CD4-positive, CD25-positive, alpha-beta regulatory T cell (primary cell): ENCODE measurements around the gene HOXA10. TPM values are rescaled to one million over a fixed set of nuclear protein-coding genes. Genes with fewer than 3 reads are reported as not detected.
A peak's percentile ranks its signal among the peaks of the same experiment; 100 is the strongest.

ENCODE experiments used
- ATAC-seq, 2 donors: fragments of 150-1000 bp; cut with Tn5 transposase; one replicate each; pipeline ENCODE4 v1.10.0; 2021; ENCODE audit warnings: low read depth in 2 of 2, moderate number of reproducible peaks in 2 of 2, moderate library complexity in 1 of 2
- DNase-seq, 3 donors: peaks; one replicate each; pipeline versions ENCODE4 v3.0.0 to v3.0.0-alpha.2; 2012 to 2022; ENCODE audit warnings: mixed read lengths in 1 of 3
- H3K27ac ChIP-seq: one replicate; pipeline ENCODE4 v1.7.0; 2013; ENCODE audit warnings: mild to moderate bottlenecking, low read length; ENCODE audit not compliant: insufficient read depth, poor library complexity, severe bottlenecking
- H3K27me3 ChIP-seq: one replicate; pipeline ENCODE4 v1.7.0; 2013; ENCODE audit warnings: low read length; ENCODE audit not compliant: control insufficient read depth, insufficient read depth
- H3K36me3 ChIP-seq: one replicate; pipeline ENCODE4 v1.7.0; 2013; ENCODE audit warnings: mild to moderate bottlenecking, low read length, moderate library complexity; ENCODE audit not compliant: control insufficient read depth, insufficient read depth
- H3K4me1 ChIP-seq: 2 replicates; pipeline ENCODE4 v1.7.0; 2013; ENCODE audit warnings: mild to moderate bottlenecking, low read length; ENCODE audit not compliant: insufficient read depth, control insufficient read depth, poor library complexity, severe bottlenecking
- H3K4me3 ChIP-seq: one replicate; pipeline ENCODE4 v1.7.0; 2013; ENCODE audit warnings: low read depth, mild to moderate bottlenecking, low read length, moderate library complexity
- H3K9me3 ChIP-seq, 2 experiments: 1 replicate in 1 of 2; 2 replicates in 1 of 2; pipeline ENCODE4 v1.7.0; 2013; ENCODE audit warnings: low read length in 2 of 2, mild to moderate bottlenecking in 1 of 2, moderate library complexity in 1 of 2; ENCODE audit not compliant: control insufficient read depth in 2 of 2
- H3K27ac Mint-ChIP-seq, 3 donors: one replicate each; pipeline ENCODE4 v1.8.0; 2020 to 2022; ENCODE audit warnings: mild to moderate bottlenecking in 3 of 3, mixed read lengths in 3 of 3, moderate library complexity in 2 of 3
- H3K27me3 Mint-ChIP-seq: one replicate; pipeline ENCODE4 v1.8.0; 2022; ENCODE audit warnings: mild to moderate bottlenecking, mixed read lengths
- H3K36me3 Mint-ChIP-seq: one replicate; pipeline ENCODE4 v1.8.0; 2020; ENCODE audit warnings: mixed read lengths
- H3K4me1 Mint-ChIP-seq, 4 donors: one replicate each; pipeline ENCODE4 v1.8.0; 2020 to 2022; ENCODE audit warnings: mixed read lengths in 4 of 4, mild to moderate bottlenecking in 1 of 4
- H3K4me3 Mint-ChIP-seq, 4 donors: one replicate each; pipeline ENCODE4 v1.8.0; 2020 to 2022; ENCODE audit warnings: mild to moderate bottlenecking in 4 of 4, mixed read lengths in 4 of 4, moderate library complexity in 3 of 4
- H3K9me3 Mint-ChIP-seq, 7 donors: one replicate each; pipeline ENCODE4 v1.8.0; 2020 to 2022; ENCODE audit warnings: mixed read lengths in 7 of 7, mild to moderate bottlenecking in 3 of 7, moderate library complexity in 2 of 7
- polyA plus RNA-seq, 4 donors: library from polyadenylated mRNA; unstranded; fragments of 300-500 nt; fragmentation: Illumina TruSeq; gene quantifications; one replicate each; pipeline ENCODE4 v1.2.3, GENCODE V29; 2021
- total RNA-seq: library from RNA; stranded (reverse); gene quantifications from one replicate; pipeline ENCODE4 v1.2.3, GENCODE V29; 2022

HOXA10 gene
- total and polyA plus RNA-seq, 5 donors from 2014 or later = 0.35 TPM; not detected in 4

DNA sequence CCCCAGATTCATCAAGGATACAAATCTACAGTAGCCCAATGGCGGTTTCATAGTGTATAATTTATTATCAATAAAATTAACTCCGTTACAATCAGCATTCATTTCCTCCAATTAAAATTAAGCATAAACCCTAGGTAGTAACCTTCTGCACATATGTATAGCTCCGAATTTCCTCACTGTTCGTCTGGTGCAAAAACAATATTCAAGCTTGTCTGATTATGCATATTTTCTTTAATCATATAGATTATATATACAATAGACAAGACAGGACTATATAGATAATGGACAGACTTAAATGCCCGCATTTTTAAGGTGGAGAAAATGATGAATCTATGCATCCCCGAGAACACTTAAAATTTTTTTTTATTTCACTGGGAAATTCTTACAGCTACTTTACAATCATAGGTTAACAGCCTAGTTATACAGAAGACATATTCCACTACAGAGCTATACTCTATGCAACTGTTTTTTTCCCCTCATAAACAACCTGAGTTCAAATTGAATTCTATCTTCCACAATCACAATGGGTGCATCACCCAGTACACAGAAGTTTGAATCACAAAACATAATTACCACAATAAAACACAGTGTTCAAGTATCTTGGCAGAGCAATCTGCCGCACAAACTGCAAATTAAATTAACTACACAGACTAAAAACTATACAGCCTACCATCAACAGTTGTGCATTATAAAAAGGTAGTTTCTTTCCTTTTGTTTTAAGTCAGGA lies 11.4 kb downstream of the HOXA10 start:
- Mint-ChIP-seq H3K36me3 (peaks cover 3% of the 10 kb centered on the region), H3K4me3 (peak overlapping the region in 3 of 4 donors; percentile 5 to 68 (median 8)), H3K27me3 (peaks cover 94% of the 10 kb centered on the region), H3K4me1 (peaks cover 4 to 43% (median 20%) of the 10 kb centered on the region in 4 donors), H3K27ac (peak overlapping the region in 1 of 3 donors; percentile 6), H3K9me3 (peaks cover 0 to 11% (median 0%) of the 10 kb centered on the region in 7 donors)
- no peak overlapping the region for H3K27ac ChIP-seq
- no peaks in the 10 kb centered on the region for H3K36me3 ChIP-seq
- peaks cover 48% of the 10 kb centered on the region for H3K4me1 ChIP-seq
- peaks cover 43% of the 10 kb centered on the region for H3K27me3 ChIP-seq
- DNase-seq = no peak
- no peaks in the 10 kb centered on the region for H3K9me3 ChIP-seq
- no peak overlapping the region for H3K4me3 ChIP-seq
- no peak for ATAC-seq

GRCh38 chr7:27161721-27162560 lies 12.2 kb downstream of the HOXA10 start:
- peak overlapping the region in 1 of 3 donors; percentile 14 for H3K27ac Mint-ChIP-seq
- H3K4me1 Mint-ChIP-seq = peaks cover 4 to 45% (median 24%) of the 10 kb centered on the region in 4 donors
- DNase-seq = no peak
- H3K27me3 Mint-ChIP-seq = peaks cover 94% of the 10 kb centered on the region
- Histone ChIP-seq H3K36me3 (no peaks in the 10 kb centered on the region), H3K27ac (no peak overlapping the region), H3K27me3 (peaks cover 44% of the 10 kb centered on the region), H3K4me1 (peaks cover 46% of the 10 kb centered on the region), H3K4me3 (no peak overlapping the region), H3K9me3 (no peaks in the 10 kb centered on the region)
- H3K9me3 Mint-ChIP-seq = peaks cover 0 to 11% (median 0%) of the 10 kb centered on the region in 7 donors
- peaks cover 3% of the 10 kb centered on the region for H3K36me3 Mint-ChIP-seq
- no peak for ATAC-seq
- H3K4me3 Mint-ChIP-seq = peak overlapping the region in 3 of 4 donors; percentile 5 to 68 (median 8)

DNA sequence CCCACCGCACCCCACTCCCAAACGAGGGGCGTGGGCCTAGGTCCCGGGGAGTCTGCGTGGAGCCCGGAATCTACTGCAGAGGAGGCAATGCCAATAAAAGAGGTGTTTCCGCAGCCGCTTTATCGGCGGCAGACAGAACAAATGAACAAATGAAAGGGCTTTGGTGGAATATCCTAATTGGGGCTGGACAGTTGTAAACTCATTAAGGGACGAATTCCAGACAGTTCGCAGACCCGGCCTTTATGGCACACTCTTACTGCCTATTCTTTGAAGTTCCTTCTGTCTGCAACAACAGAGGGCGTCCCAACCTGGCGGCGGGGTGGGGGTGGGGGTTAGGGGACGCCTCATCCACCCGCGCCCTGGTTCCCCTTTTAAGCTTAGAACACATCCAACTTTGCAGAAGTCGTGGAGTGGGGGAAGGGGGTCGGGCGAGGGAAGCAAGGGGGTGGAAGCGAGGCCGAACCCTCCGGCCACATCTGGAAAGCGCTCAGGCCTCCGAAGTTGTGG lies 12.9 kb downstream of the HOXA10 start:
- H3K36me3 ChIP-seq = no peaks in the 10 kb centered on the region
- DNase-seq (no peak), ATAC-seq (no peak)
- no peak overlapping the region for H3K27ac ChIP-seq
- Mint-ChIP-seq H3K9me3 (peaks cover 0 to 11% (median 0%) of the 10 kb centered on the region in 7 donors), H3K36me3 (peaks cover 3% of the 10 kb centered on the region), H3K4me1 (peaks cover 4 to 45% (median 24%) of the 10 kb centered on the region in 4 donors), H3K27ac (no peak overlapping the region), H3K4me3 (peak overlapping the region; percentile 82 to 91 (median 86)), H3K27me3 (peaks cover 94% of the 10 kb centered on the region)
- peaks cover 47% of the 10 kb centered on the region for H3K27me3 ChIP-seq
- H3K4me1 ChIP-seq = peaks cover 46% of the 10 kb centered on the region
- H3K9me3 ChIP-seq = no peaks in the 10 kb centered on the region
- H3K4me3 ChIP-seq = no peak overlapping the region

GRCh38 chr7:27160546-27161213 lies 13.4 kb downstream of the HOXA10 start:
- Mint-ChIP-seq H3K4me1 (peaks cover 4 to 47% (median 21%) of the 10 kb centered on the region in 4 donors), H3K27me3 (peaks cover 94% of the 10 kb centered on the region), H3K27ac (peak overlapping the region in 1 of 3 donors; percentile 45), H3K9me3 (peaks cover 0 to 8% (median 0%) of the 10 kb centered on the region in 7 donors), H3K4me3 (peak overlapping the region; percentile 82 to 91 (median 86)), H3K36me3 (peaks cover 3% of the 10 kb centered on the region)
- no peak overlapping the region for H3K27ac ChIP-seq
- peaks cover 46% of the 10 kb centered on the region for H3K27me3 ChIP-seq
- H3K4me1 ChIP-seq = peaks cover 46% of the 10 kb centered on the region
- ATAC-seq (peak; percentile 80 to 81), DNase-seq (peak; percentile 71 to 81 (median 79))
- H3K36me3 ChIP-seq = no peaks in the 10 kb centered on the region
- H3K9me3 ChIP-seq = no peaks in the 10 kb centered on the region
- H3K4me3 ChIP-seq = peak overlapping the region; percentile 61

- Mint-ChIP-seq H3K4me1 (peaks cover 4 to 49% (median 23%) of the 10 kb centered on the region in 4 donors), H3K9me3 (peaks cover 0 to 8% (median 0%) of the 10 kb centered on the region in 7 donors), H3K27ac (no peak overlapping the region), H3K27me3 (peaks cover 94% of the 10 kb centered on the region), H3K36me3 (peaks cover 3% of the 10 kb centered on the region), H3K4me3 (peak overlapping the region; percentile 58 to 91 (median 81))
- peak in 1 of 2 donors; percentile 13 for ATAC-seq
- Histone ChIP-seq H3K27me3 (peaks cover 50% of the 10 kb centered on the region), H3K9me3 (no peaks in the 10 kb centered on the region), H3K4me1 (peaks cover 46% of the 10 kb centered on the region), H3K4me3 (no peak overlapping the region), H3K27ac (no peak overlapping the region), H3K36me3 (no peaks in the 10 kb centered on the region)
- DNase-seq = peak in 1 of 3 donors; percentile 43
Observed at GRCh38 chr7:27160145-27160545, 14.0 kb downstream of the HOXA10 start.

DNA sequence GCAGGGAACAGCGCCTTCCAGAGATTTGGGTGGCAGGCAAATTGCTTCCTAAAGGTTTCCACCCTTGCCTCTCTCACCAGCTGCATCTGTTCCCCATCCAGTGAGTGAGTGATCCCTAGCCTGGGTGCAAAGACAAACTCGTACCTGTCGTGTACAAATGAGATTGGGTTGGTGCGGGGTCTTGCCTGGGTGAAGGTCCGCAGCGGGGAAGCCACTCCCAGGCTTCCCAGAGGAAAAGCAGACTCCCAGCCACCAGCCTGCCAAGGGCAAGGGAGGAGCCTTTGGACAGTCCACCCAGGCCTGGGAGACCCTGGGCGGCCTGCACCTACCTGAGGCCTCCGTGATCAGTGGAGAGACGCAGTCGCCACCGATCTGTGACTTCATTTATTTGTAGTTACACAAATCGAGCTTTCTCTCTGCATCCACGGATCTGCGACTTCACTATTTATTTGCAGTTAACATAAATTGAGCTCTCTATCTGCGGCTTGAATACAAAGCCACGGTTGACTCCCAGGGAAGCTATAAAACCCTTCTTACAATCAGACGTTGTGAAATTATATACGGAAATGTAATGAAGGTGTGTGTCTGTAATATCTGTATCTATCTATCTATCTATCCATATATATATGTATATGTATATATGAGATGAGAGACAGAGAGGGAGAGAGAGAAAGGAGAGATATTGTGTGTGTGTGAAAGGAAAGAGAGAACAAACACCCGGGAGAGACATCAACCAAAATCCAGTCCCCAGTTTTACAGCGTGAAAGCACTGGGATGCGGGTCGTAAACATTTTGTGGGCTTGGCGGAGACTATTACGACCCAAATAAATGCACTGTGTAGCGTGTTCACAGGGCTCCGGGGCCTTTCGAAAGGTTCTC lies 14.6 kb downstream of the HOXA10 start:
- ATAC-seq (no peak), DNase-seq (no peak)
- Mint-ChIP-seq H3K27ac (no peak overlapping the region), H3K4me1 (peaks cover 8 to 51% (median 28%) of the 10 kb centered on the region in 4 donors), H3K9me3 (peaks cover 0 to 8% (median 0%) of the 10 kb centered on the region in 7 donors), H3K36me3 (peaks cover 3% of the 10 kb centered on the region), H3K4me3 (peak overlapping the region; percentile 58 to 91 (median 81)), H3K27me3 (peaks cover 95% of the 10 kb centered on the region)
- Histone ChIP-seq H3K27me3 (peaks cover 50% of the 10 kb centered on the region), H3K9me3 (no peaks in the 10 kb centered on the region), H3K4me1 (peaks cover 46% of the 10 kb centered on the region), H3K36me3 (no peaks in the 10 kb centered on the region), H3K27ac (no peak overlapping the region), H3K4me3 (no peak overlapping the region)
